ENCODE results near the gene NCKAP5L.
"Not testable (repeated sequence)": the region's sequence is repeated elsewhere in the genome, so short reads cannot be mapped to it uniquely, and the experiment has no call there.

Gene NCKAP5L

GRCh38 chr12:49789992-49790391 is 38.2 kb downstream of the NCKAP5L start:
- Histone ChIP-seq H3K27ac (no peak overlapping the region), H3K4me3 (no peak overlapping the region)

DNA sequence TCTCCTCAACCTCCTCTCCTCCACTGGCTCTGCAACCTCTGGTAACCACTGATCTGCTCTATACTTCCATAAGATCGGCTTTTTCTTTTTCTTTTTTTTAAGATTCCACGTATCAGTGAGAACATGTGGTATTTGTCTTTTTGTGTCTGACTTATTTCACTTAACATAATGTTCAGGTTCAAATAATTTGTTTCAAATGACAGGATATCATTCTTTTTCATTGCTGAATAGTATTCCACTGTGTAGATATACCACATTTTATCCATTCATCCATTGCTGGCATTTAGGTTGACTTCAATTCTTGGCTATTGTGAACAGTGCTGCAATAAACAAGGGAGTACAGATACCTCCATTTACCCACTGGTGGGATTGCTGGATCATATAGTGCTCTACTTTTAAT is 40.5 kb downstream of the NCKAP5L start:
- H3K4me3 ChIP-seq = no peak overlapping the region
- H3K27ac ChIP-seq = no peak overlapping the region

DNA sequence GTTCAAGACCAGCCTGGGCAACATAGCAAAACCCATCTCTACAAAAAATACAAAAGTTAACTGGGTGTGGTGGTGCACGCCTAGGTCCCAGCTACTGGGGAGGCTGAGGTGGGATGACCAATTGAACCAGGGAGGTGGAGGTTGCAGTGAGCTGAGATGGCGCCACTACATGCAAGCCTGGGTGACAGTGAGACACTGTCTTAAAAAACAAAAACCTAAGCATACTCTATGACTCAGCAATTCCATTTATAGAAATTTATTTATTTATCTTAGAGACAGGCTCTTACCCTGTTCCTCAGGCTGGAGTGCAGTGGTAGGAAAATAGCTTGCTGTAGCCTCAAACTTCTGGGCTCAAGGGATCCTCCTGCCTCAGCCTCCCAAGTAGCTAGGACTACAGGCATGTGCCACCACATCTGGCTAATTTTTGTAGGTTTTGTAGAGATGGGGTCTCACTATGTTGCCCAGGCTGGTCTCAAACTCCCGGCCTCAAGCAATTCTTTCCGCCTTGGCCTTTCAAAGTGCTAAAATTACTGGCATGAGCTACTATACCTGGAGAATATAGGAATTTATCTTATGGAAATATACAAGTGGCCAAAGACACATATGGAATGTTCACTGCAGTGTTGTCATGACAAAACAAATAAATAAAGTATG is 43.3 kb downstream of the NCKAP5L start:
- Histone ChIP-seq H3K4me3 (no peak overlapping the region), H3K27ac (peak overlapping the region in 6 of 21 experiments; percentile 3 to 39 (median 27))

- Histone ChIP-seq H3K27ac (peak overlapping the region in 7 of 21 experiments; percentile 10 to 39 (median 29)), H3K4me3 (no peak overlapping the region)
Observed at GRCh38 chr12:49783917-49784676, 44.1 kb downstream of the NCKAP5L start.

DNA sequence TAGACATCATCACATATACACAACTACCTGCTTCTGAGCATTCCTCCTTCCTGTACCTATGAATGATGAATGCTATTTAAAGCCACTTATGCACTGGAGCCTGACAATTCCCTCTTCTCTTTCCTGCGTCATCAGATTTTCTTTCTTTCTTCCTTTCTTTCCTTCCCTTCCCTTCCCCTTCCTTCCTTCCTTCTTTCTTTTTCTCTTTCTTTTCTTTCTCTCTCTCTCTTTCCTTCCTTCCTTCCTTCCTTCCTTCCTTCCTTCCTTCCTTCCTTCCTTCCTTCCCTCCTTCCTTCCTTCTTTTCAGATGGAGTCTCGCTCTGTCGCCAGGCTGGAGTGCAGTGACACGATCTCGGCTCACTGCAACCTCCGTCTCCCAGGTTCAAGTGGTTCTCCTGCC is 47.3 kb downstream of the NCKAP5L start:
- H3K27ac ChIP-seq, H3K4me3 ChIP-seq: not testable (repeated sequence)

- no peak overlapping the region for H3K4me3 ChIP-seq
- no peak overlapping the region for H3K27ac ChIP-seq
Observed at GRCh38 chr12:49779581-49779980, 48.6 kb downstream of the NCKAP5L start.

GRCh38 chr12:49777800-49778748 is 50.1 kb downstream of the NCKAP5L start:
- H3K27ac ChIP-seq = no peak overlapping the region
- H3K4me3 ChIP-seq = no peak overlapping the region

DNA sequence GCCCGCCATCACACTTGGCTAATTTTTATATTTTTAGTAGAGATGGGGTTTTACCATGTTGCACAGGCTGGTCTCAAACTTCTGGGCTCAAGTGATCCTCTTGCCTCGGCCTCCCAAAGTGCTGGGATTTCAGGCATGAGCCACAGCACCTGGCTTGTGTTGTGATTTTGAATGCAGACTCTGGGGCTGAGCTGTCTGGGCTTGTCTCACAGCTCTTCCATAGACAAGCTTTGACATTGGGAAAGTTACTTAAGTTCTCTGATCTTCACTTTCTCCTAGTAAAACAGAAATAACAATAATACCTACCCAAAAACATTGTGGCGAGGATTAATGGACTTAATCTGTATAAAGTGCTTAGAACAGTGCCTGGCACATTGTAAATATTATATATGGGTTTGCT is 50.9 kb downstream of the NCKAP5L start:
- no peak overlapping the region for H3K27ac ChIP-seq
- H3K4me3 ChIP-seq = no peak overlapping the region

DNA sequence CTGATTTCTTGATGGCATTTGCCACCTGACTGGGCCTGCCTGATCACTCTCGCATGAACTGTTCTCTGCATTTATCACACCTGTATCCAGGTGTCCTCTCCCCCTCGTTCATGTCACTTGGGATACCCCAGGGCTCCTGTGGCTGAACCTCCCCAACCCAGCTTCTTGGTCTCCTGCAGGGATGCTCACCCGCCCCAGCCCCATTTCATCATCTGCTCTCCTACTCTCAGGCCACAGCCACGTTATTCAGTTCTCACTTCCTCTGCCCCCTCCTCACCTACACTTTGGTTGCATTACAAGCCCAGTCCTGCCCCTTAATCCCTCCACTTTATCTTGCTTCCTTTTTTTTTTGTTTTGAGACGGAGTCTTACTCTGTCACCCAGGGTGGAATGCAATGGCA is 51.4 kb downstream of the NCKAP5L start:
- Histone ChIP-seq H3K27ac (no peak overlapping the region), H3K4me3 (no peak overlapping the region)

- no peak overlapping the region for H3K4me3 ChIP-seq
Observed at GRCh38 chr12:49776413-49776812, 51.8 kb downstream of the NCKAP5L start.

DNA sequence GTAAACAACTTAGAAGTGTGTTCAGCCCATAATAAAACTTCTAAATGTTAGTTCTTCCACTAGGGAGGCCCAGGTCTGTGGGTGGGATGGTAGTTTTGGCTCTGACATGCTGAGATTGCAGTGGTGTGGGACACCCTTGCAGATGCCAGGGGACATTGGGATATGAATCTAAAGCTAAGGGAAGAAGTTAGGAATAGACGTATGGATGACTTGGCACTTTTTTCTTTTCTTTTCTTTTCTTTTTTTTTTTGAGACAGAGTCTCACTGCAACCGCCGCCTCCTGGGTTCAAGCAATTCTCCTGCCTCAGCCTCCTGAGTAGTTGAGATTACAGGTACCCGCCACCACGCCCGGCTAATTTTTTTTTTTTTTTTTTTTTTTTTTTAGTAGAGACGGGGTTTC is 55.1 kb downstream of the NCKAP5L start:
- H3K4me3 ChIP-seq, H3K27ac ChIP-seq: not testable (repeated sequence)

More at GRCh38 chr12:49776413-49776812, 51.8 kb downstream of the NCKAP5L start:
- no peak overlapping the region for H3K27ac ChIP-seq

GRCh38 chr12:49767333-49767732 is 60.9 kb downstream of the NCKAP5L start:
- H3K4me3 ChIP-seq = no peak overlapping the region
- no peak overlapping the region for H3K27ac ChIP-seq

DNA sequence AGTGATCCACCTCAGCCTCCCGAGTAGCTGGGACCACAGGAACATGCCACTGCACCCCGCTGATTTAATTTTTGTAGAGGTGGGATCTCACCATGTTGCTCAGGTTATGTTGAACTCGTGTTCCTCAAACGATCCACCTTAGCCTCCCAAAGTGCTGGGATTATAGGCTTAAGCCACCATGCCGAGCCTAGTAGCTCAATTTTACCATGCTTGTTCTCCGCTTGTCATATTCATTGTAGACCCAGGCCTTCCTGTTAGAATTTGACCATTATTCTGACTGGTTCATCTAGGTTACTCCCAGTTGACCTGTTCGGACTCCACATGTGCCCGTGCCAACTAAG is 62.1 kb downstream of the NCKAP5L start:
- no peak overlapping the region for H3K4me3 ChIP-seq
- no peak overlapping the region for H3K27ac ChIP-seq

DNA sequence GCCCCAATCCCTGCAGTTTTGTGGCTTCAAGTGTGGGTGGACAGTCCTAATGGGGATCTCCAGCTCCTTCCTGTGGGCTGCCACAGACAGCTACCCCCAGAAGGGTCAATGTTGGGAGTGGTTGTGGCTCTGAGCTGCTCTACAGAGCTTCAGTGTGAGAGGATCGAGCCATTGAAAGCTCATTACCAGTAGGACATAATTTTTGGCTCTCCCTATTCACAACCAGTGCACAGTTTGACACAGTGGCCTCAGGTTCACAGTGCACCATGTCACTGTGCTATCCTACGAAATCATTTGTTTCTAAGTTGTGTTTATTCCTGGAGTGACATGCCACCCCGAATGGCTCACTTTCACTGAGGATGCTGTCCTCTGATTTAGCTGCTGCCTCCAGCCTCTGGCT is 64.1 kb downstream of the NCKAP5L start:
- no peak overlapping the region for H3K4me3 ChIP-seq
- peak overlapping the region in 1 of 21 experiments; percentile 7 for H3K27ac ChIP-seq

DNA sequence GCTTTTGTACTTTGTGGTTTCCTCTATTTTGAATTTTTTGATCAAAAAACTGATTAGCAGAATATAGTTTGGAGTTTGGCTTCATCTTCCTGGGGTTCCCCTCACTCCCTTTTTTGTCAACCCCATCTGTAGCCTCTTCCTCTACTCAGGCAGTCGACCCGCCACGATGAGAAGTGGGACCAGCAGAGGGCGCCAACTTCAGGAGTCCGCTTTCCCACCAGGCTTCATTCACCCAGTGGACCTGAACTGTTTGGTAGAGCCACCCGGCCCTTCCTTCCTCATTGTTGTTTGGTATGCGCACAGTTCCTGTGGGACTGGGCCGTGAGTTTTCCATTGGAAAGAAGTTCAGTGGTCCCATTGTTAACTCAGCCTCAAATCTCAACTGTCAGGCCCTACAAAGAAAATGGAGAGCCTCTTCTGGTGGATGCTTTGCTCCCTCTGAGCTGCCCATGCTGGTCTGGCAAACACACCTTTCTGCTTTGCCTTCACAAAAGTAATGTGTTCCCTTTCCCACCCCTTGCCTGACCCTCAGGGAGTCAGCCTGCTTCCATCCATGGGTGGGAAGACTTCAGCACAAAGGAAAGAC is 65.1 kb downstream of the NCKAP5L start:
- Histone ChIP-seq H3K27ac (peak overlapping the region in 7 of 21 experiments; percentile 7 to 41 (median 30)), H3K4me3 (no peak overlapping the region)

- H3K27ac ChIP-seq = peak overlapping the region in 3 of 21 experiments; percentile 14 to 40 (median 30)
Observed at GRCh38 chr12:49762468-49762847, 65.8 kb downstream of the NCKAP5L start.

DNA sequence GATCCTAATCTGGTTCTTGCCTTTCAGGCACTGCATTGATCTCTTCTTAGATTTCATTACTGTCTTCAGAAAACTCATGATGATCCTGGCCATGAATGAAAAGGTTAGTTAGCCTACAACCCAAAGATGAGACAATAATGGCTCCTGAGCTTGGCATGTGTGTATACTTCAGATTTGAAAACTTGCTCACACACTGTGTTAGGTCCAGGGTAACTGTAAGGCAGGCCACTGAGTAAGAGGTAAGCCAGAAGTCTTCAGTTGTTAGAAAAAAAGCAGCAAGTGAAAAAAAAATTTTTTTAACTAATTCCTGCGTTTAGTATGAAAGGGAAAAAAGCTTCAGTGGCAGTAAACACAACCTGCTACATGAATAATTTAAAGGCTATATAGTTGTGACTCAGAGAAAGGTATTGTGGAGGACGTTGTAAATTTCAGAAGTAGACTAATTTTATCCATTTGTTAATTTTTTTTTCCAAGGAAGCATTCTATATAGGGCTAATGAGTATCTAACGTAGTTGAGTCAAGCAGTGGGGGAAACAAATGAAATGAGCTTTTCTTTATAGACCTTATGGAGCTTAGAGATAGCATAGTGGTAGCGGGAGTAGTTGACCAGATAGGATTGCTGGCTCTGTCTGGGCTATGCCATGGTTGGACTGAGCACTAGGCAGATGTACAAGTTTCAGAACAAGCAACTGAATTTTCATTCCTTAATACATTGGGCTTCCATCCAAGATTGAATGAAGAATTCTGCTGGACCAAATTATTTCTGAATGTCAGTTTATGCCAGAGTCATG is 66.3 kb downstream of the NCKAP5L start:
- H3K27ac ChIP-seq = peak overlapping the region in 3 of 21 experiments; percentile 14 to 40 (median 30)

More at GRCh38 chr12:49762468-49762847, 65.8 kb downstream of the NCKAP5L start:
- no peak overlapping the region for H3K4me3 ChIP-seq

GRCh38 chr12:49750996-49751393 is 77.2 kb downstream of the NCKAP5L start:
- Histone ChIP-seq H3K4me3 (no peak overlapping the region), H3K27ac (peak overlapping the region in 1 of 21 experiments; percentile 31)

More for the DNA sequence above, 66.3 kb downstream of the NCKAP5L start:
- no peak overlapping the region for H3K4me3 ChIP-seq
